ENCODE measurements around the gene PPARG.

- TF ChIP-seq FOXJ3 (CRISPR knock-in tag; IDR thresholded peaks at IDR 0.05; ENCODE audit: borderline replicate concordance) (no peak), CTCF (IDR thresholded peaks at IDR 0.05) (no peak), GABPB1 (CRISPR knock-in tag; IDR thresholded peaks at IDR 0.05) (no peak), ZNF281 (CRISPR knock-in tag; IDR thresholded peaks at IDR 0.05) (no peak), MAX (CRISPR knock-in tag; IDR thresholded peaks at IDR 0.05) (no peak), USF1 (CRISPR knock-in tag; IDR thresholded peaks at IDR 0.05) (no peak), FOXP1 (CRISPR knock-in tag; IDR thresholded peaks at IDR 0.05; ENCODE audit: borderline replicate concordance) (no peak), E2F5 (CRISPR knock-in tag; IDR thresholded peaks at IDR 0.05) (no peak), ZNF512 (CRISPR knock-in tag; IDR thresholded peaks at IDR 0.05; ENCODE audit: borderline replicate concordance) (no peak), IRF2 (CRISPR knock-in tag; IDR thresholded peaks at IDR 0.05; ENCODE audit: borderline replicate concordance, low read depth) (no peak), NFE2L1 (CRISPR knock-in tag; IDR thresholded peaks at IDR 0.05) (no peak), ERG (CRISPR knock-in tag; IDR thresholded peaks at IDR 0.05) (no peak), ETV6 (CRISPR knock-in tag; IDR thresholded peaks at IDR 0.05) (no peak), CREB1 (CRISPR knock-in tag; IDR thresholded peaks at IDR 0.05) (no peak)
Measured at GRCh38 chr3:12433823-12434222, 145.0 kb downstream of the PPARG start.
